ENCODE measurements around the gene PRR3. TPM values are rescaled to one million over a fixed set of nuclear protein-coding genes. Genes with fewer than 3 reads are reported as not detected.
"Not testable (repeated sequence)": the region's sequence is repeated elsewhere in the genome, so short reads cannot be mapped to it uniquely, and the experiment has no call there.

Gene PRR3
- 1 to 10 TPM; 4.2 to 4.7 TPM for total RNA-seq
- long read RNA-seq: 0 reads

DNA sequence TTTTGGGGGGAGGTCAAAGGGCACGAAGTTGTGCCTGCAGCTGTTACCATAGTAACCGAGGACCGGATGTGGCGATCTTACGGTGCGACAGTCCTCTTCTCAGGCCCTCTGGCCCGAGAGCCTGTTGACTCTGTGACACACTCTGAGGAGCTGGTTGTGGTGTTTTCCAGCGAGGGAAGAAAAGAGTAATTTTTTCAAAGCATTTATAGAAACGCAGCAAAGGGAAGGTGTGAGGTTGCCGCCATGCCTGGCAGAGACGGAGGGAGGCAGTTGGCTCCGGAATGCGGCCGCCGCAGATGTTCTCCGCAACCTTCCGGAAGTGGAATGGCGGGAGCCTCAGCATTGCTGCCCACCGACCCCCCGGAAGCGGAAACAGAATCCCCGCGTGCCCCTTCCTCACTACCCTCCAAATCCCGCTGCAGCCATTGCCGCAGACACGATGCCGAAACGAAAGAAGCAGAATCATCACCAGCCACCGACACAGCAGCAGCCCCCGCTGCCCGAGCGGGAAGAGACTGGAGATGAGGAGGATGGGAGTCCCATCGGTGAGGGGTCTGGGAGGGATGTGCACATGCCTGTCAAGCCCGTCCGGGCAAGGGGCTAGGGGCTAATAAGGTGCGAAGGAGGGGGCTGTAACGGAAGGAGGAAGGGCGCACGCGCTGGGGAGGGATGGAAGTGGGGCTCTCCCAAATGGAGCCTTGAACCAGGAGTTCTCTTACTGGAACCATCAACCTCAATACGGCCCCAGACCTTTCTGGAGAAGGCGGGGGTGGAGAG lies at the start of gene PRR3:
TSS of gene PRR3 (plus strand) at position 390 of the 777 bp plus-strand sequence. CDS start at position 440, 50 bp downstream.
- DNase-seq (peak; percentile 86 to 92), ATAC-seq (peak; percentile 77)
- intact Hi-C loops (cut with DNase I, micrococcal nuclease): no loop called here

DNA sequence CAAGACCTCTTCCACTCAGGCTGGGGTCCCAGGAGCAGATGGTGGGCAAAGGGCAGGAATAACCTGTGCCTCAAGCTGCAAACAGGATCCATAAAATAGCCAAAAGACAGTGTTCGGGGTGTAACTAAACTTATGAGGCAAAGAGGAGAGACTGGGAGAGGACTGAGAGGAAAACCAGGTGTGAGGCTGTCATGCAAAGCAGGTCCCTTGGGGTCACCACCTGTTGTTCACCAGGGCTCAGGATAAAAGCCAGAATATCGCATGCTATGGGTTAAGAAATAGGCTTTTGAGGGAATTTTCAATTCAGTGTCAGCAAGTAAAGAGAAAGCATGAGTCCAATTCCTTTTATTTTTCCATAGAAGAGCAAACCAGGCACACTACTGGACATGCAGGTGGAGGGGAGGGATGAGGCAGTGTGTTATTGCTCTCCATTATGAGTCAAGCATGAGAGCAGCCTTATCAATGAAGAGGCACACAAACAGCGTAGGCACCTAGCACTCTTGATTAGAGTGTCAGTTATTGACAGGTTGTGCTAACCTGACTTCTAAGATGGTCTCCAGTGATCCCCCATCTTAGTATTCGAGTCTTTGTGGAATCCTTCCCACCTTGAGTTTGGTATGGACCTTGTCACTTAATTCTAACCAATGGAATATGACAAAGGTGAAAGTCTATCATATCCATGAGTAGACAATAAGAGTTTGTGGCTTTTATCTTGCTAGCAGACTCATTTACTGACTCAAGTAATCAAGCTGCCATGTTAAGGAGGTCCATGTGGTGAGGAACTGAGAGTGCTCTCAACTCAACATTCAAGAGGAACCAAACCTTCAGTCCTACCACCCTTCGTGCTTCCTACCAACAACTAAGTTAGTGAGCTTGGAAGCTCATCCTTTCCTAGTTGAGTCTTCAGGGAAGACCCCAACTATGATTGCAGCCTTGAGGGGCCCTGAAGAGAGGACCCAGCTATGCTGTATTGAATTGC lies 49.0 kb upstream of the PRR3 start:
- ATAC-seq (no peak), DNase-seq (no peak)
- intact Hi-C loops (cut with DNase I, micrococcal nuclease): no loop called here

DNA sequence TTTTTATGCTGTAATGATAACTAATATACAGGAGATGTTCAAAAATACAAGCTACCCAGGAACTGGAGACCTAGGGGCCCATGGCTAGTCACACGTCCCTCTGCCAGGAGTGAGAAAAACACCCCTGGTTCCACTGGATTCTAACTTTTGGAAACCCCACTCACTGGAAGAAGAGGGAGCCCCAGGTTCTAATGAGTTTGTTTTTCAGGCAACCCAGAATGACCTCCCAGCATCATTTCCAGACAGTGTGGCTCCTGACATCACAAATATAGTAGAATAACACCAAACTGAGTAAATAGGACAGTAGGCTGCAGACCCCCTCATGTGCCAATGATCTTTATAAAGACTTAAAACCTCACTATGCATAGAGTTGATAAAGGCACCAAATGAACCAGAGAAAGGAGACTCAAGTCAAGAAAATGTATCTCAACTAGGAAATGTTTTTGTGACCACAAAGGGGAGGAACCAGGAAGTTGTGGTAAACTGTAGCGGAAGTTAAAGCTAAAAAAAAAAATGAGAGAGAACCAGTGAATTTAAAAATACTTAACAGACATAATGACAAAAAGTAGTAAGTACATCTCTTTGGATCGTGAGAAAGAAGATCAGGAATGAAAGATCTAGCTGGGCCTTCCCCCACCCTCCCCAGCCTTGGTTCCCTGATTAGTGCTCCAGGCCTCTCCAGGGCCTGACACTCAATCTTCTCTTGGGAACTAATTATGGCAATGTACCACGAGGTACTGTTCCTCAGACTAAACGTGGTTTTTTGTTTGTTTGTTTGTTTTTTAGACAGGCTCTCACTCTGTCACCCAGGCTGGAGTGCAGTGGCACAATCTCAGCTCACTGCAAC lies 48.0 kb upstream of the PRR3 start:
- ATAC-seq: peak; percentile 28
- DNase-seq: no peak
- intact Hi-C loops (cut with DNase I, micrococcal nuclease): no loop called here

- ATAC-seq: no peak
- no peak for DNase-seq
- intact Hi-C loops (cut with DNase I, micrococcal nuclease): no loop called here
These were observed 46.5 kb upstream of the PRR3 start for GRCh38 chr6:30510419-30511168.

DNA sequence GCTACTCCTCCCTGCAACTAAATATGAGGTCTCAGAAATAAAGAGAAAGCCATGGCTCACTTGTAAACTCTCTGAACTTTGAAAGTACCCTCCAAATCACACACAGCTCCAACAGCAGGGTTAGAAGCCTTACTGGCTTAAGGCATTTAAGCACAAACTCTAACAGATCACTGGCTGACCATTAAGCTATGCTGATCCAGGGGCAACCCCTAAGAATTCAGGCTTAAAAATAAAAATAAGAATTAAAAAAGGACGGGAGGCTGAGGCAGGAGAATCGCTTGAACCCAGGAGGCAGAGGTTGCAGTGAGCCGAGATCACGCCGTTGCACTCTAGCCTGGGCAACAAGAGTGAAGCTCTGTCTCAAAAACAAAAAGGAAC lies 45.9 kb upstream of the PRR3 start:
- DNase-seq: no peak
- intact Hi-C loops (cut with DNase I, micrococcal nuclease): no loop called here
- ATAC-seq: no peak

DNA sequence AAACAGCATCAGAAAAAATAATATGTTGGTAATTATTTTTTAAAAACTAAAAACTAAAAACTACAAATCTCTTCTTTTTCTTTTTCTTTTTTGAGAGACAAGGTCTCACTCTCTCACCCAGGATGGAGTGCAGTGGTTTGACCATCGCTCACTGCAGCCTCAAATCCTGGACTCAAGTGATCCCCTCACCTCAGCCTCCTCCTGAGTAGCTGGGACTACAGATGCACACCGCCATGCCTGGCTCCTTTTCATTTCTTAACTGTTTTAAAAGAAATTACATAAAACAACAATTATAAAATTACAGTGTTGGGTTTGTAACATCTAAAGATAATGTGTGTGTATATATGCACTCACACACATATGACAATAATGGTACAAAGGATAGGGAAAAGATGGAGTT lies 43.6 kb upstream of the PRR3 start:
- DNase-seq (no peak), ATAC-seq (no peak)
- intact Hi-C loops (cut with DNase I, micrococcal nuclease): no loop called here

- no peak for DNase-seq
- ATAC-seq: no peak
- intact Hi-C loops (cut with DNase I, micrococcal nuclease): no loop called here
These were observed 42.0 kb upstream of the PRR3 start for GRCh38 chr6:30515106-30515505.

DNA sequence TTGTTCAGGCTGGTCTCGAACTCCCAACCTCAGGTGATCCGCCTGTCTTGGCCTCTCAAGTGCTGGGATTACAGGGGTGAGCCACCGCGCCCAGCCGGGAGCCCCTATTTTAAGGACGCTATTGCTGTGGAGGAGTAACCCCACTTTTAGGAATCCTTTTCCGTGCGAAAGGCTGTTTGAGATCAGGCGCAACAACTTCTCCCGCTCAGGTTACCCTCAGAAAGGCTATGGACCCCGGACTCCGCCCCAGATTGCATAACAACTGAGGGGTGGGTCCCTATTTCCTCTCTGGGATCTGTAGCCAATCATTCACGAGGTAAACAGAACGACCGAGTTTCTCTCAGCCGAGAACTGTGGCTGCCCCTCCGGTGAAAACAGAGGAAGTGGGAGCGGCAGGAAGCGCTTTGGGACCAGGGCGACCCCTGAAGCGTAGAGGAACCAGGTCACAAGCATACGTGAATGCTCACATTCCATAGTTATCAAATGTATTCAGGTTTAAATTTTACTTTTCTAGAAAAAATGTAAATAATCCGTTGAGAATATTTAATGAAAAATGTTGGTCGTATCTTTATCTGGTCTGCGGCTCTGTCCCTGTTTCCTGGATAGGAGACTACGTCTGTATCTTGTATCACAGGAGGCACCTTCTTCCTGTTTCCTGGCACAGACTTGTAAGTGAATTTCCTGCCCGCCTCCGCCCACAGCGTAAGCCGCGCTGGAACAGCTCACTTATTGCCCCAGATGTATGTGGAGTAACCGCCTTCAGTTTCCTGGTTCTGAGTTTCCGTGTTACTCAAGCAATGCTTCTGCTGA lies 40.9 kb upstream of the PRR3 start:
- intact Hi-C loops (cut with DNase I, micrococcal nuclease): no loop called here
- peak; percentile 93 for ATAC-seq
- peak; percentile 90 to 95 for DNase-seq

DNA sequence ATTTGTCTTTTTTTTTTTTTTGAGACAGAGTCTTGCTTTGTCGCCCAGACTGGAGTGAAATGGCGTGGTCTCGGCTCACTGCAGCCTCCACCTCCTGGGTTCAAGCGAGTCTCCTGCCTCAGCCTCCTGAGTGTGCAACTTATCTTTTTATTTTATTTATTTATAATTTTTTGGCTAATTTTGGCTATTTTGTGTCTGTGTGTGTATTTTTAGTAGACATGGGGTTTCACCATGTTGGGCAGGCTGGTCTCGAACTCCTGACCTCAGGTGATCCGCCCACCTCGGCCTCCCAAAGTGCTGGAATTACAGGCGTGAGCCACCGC lies 40.4 kb upstream of the PRR3 start:
- DNase-seq; intact Hi-C loops (cut with DNase I, micrococcal nuclease); ATAC-seq: not testable (repeated sequence)

- intact Hi-C loops (cut with DNase I, micrococcal nuclease); ATAC-seq; DNase-seq: not testable (repeated sequence)
These were observed 39.2 kb upstream of the PRR3 start for GRCh38 chr6:30517767-30518504.

DNA sequence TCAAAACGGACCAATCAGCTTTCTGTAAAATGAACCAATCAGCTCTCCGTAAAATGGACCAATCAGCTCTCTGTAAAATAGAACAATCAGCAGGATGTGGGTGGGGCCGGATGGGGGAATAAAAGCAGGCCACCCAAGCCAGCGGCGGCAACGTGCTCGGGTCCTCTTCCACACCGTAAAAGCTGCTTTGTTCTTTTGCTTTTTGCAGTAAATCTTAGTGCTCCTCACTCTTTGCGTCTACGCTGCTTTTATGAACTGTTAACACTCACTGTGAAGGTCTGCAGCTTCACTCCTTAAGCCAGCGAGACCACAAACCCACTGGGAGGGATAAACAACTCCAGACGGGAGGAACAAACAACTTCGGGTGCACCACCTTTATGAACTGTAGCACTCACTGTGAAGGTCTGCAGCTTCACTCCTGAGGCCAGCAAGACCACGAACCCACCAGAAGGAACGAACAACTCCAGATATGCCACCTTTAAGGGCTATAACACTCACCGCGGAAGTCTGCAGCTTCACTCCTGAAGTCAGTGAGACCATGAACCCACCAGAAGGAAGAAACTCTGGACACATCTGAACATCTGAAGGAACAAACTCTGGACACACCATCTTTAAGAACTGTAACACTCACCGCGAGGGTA lies 38.5 kb upstream of the PRR3 start:
- intact Hi-C loops (cut with DNase I, micrococcal nuclease); DNase-seq; ATAC-seq: not testable (repeated sequence)

- intact Hi-C loops (cut with DNase I, micrococcal nuclease): no loop called here
- no peak for ATAC-seq
- DNase-seq: no peak
These were observed 36.6 kb upstream of the PRR3 start for GRCh38 chr6:30520522-30520921.

- intact Hi-C loops (cut with DNase I, micrococcal nuclease): not testable (repeated sequence)
- peak; percentile 62 to 85 for DNase-seq
- peak; percentile 55 for ATAC-seq
These were observed 36.0 kb upstream of the PRR3 start for GRCh38 chr6:30521082-30521481.

DNA sequence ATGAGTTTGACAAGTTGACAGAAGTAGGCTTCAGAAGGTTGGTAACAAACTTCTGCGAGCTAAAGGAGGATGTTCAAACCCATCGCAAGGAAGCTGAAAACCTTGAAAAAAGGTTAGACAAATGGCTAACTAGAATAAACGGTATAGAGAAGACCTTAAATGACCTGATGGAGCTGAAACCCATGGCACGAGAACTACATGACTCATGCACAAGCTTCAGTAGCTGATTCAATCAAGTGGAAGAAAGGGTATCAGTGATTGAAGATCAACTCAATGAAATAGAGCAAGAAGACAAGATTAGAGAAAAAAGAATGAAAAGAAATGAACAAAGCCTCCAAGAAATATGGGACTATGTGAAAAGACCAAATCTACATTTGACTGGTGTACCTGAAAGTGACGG lies 35.1 kb upstream of the PRR3 start:
- intact Hi-C loops (cut with DNase I, micrococcal nuclease); DNase-seq; ATAC-seq: not testable (repeated sequence)

DNA sequence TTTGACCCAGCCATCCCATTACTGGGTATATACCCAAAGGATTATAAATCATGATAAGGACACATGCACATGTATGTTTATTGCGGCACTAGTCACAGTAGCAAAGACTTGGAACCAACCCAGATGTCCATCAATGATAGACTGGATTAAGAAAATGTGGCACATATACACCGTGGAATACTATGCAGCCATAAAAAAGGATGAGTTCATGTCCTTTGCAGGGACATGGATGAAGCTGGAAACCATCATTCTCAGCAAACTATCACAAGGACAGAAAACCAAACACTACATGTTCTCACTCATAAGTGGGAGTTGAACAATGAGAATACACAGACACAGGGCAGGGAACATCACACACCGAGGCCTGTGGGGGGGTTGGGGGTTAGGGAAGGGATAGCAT lies 30.7 kb upstream of the PRR3 start:
- intact Hi-C loops (cut with DNase I, micrococcal nuclease); DNase-seq; ATAC-seq: not testable (repeated sequence)

- ATAC-seq; intact Hi-C loops (cut with DNase I, micrococcal nuclease); DNase-seq: not testable (repeated sequence)
These were observed 27.7 kb upstream of the PRR3 start for GRCh38 chr6:30529349-30529875.

Measured in left colon (tissue), 2 donors.